HCT116 (cell line): ENCODE results near the gene RASAL2. TPM values are rescaled to one million over a fixed set of nuclear protein-coding genes. Genes with fewer than 3 reads are reported as not detected.

Experiments
- ATAC-seq: fragments of 200-7000 bp; cut with Tn5 transposase; 2 replicates; pipeline ENCODE4 v1.9.1; 2020; ENCODE audit warnings: mild to moderate bottlenecking, moderate library complexity
- BruUV-seq: library from RNA; stranded (reverse); fragments of 400-500 nt; replicated peaks from 2 replicates; lab custom pipeline; 2021; lab: Mats Ljungman, UMichigan
- CTCF ChIA-PET: fragments of 300-600 bp; sonication (Branson Sonifier 250); formaldehyde crosslinking; loops from one replicate; lab custom pipeline; 2021; ENCODE audit warnings: antibody characterized with exemption; lab: Charles Lee
- POLR2A ChIA-PET: fragments of 300-600, 350-600 bp; sonication (Branson Sonifier 250); formaldehyde crosslinking; loops from one replicate; lab custom pipeline; 2021; ENCODE audit warnings: antibody characterized with exemption; lab: Charles Lee
- RAD21 ChIA-PET, 2 experiments: fragments of 300-600 bp; sonication (Branson Sonifier 250); formaldehyde crosslinking; loops; one replicate each; lab custom pipeline; 2023; ENCODE audit warnings: low total read pairs in 2 of 2; ENCODE audit not compliant: uncharacterized antibody in 2 of 2, unreplicated experiment in 2 of 2, low non-redundant PET in 1 of 2; lab: Charles Lee
- DNase-seq: peaks from one replicate; pipeline ENCODE4 v3.0.0-alpha.2; 2010; ENCODE audit warnings: low read depth, low spot score
- H2AFZ ChIP-seq: fragments of 200-600 bp; shearing (Covaris generic), sonication (generic); 2 replicates; pipeline ENCODE4 v1.6.1; 2017; ENCODE audit warnings: low read depth, mixed run types, mixed read lengths, antibody characterized with exemption, low read length; ENCODE audit not compliant: poor library complexity, severe bottlenecking
- H3K27ac ChIP-seq: 2 replicates; pipeline ENCODE4 v1.5.1; 2012; ENCODE audit warnings: low read depth, low read length
- H3K27me3 ChIP-seq: fragments of 200-600 bp; sonication (generic); 2 replicates; pipeline ENCODE4 v1.6.1; 2016; ENCODE audit warnings: mixed run types, low read length, mixed read lengths; ENCODE audit not compliant: insufficient read depth
- H3K36me3 ChIP-seq, 2 experiments: fragments of 200-500 bp in 1 of 2; fragments of 200-600 bp in 1 of 2; sonication (Bioruptor generic) in 1 of 2; sonication (generic) in 1 of 2; 2 replicates each; pipeline versions ENCODE4 v1.5.1 to v1.6.1; 2014 to 2016; ENCODE audit warnings: low read length in 2 of 2, inconsistent platforms in 1 of 2, mixed read lengths in 1 of 2, mixed run types in 1 of 2; ENCODE audit not compliant: insufficient read depth in 2 of 2, control insufficient read depth in 1 of 2
- H3K4me1 ChIP-seq, 2 experiments: fragments of 200-600 bp in 1 of 2; sonication (generic) in 1 of 2; 2 replicates each; pipeline versions ENCODE4 v1.5.1 to v1.6.1; 2012 to 2017; ENCODE audit warnings: low read length in 2 of 2, inconsistent platforms in 1 of 2, mild to moderate bottlenecking in 1 of 2, mixed read lengths in 1 of 2, mixed run types in 1 of 2, moderate library complexity in 1 of 2; ENCODE audit not compliant: insufficient read depth in 2 of 2, control insufficient read depth in 1 of 2
- H3K4me2 ChIP-seq: fragments of 200-600 bp; sonication (generic); 2 replicates; pipeline ENCODE4 v1.6.1; 2017; ENCODE audit warnings: mixed run types, low read length, mixed read lengths
- H3K4me3 ChIP-seq, 2 experiments: fragments of 200-600 bp in 1 of 2; sonication (generic) in 1 of 2; replicated peaks in 1 of 2; 2 replicates each; pipeline ENCODE4 v1.5.1; 2011 to 2016; ENCODE audit warnings: low read length in 2 of 2, control low read depth in 1 of 2, low read depth in 1 of 2, mild to moderate bottlenecking in 1 of 2, mixed read lengths in 1 of 2, mixed run types in 1 of 2
- H3K79me2 ChIP-seq: fragments of 200-600 bp; sonication (generic); 2 replicates; pipeline ENCODE4 v1.6.1; 2017; ENCODE audit warnings: mild to moderate bottlenecking, mixed run types, low read length, moderate library complexity, mixed read lengths; ENCODE audit not compliant: insufficient read depth
- H3K9ac ChIP-seq: fragments of 200-600 bp; sonication (generic); 2 replicates; pipeline ENCODE4 v1.6.1; 2016; ENCODE audit warnings: low read length, mixed read lengths
- H3K9me2 ChIP-seq: fragments of 200-600 bp; sonication (generic), shearing (Covaris generic); 2 replicates; pipeline ENCODE4 v1.6.1; 2017; ENCODE audit warnings: mixed run types, mild to moderate bottlenecking, moderate library complexity; ENCODE audit not compliant: insufficient read depth
- H3K9me3 ChIP-seq, 2 experiments: fragments of 200-500 bp in 1 of 2; fragments of 200-600 bp in 1 of 2; sonication (Bioruptor generic) in 1 of 2; sonication (generic) in 1 of 2; 2 replicates each; pipeline ENCODE4 v1.6.1; 2014 to 2017; ENCODE audit warnings: low read length in 2 of 2, mixed read lengths in 2 of 2, inconsistent platforms in 1 of 2, low read depth in 1 of 2, mild to moderate bottlenecking in 1 of 2, mixed run types in 1 of 2, moderate library complexity in 1 of 2; ENCODE audit not compliant: control insufficient read depth in 1 of 2, insufficient read depth in 1 of 2
- H4K20me1 ChIP-seq: fragments of 200-600 bp; sonication (generic), shearing (Covaris generic); 2 replicates; pipeline ENCODE4 v1.6.1; 2017; ENCODE audit warnings: mixed run types, mild to moderate bottlenecking, moderate library complexity; ENCODE audit not compliant: insufficient read depth
- CBX3 ChIP-seq: IDR thresholded peaks from 2 replicates; pipeline ENCODE4 v1.6.1; 2012; ENCODE audit warnings: low read depth
- CEBPB ChIP-seq: IDR thresholded peaks from 2 replicates; pipeline ENCODE4 v1.6.1; 2012; ENCODE audit warnings: low read depth
- ELF1 ChIP-seq: IDR thresholded peaks from 2 replicates; pipeline ENCODE4 v1.6.1; 2012; ENCODE audit warnings: low read depth, borderline replicate concordance
- JUND ChIP-seq: IDR thresholded peaks from 2 replicates; pipeline ENCODE4 v1.6.1; 2012
- POLR2AphosphoS5 ChIP-seq: IDR thresholded peaks from 2 replicates; pipeline ENCODE4 v1.6.1; 2011; ENCODE audit warnings: mild to moderate bottlenecking, low read depth, low read length, moderate library complexity
- SIN3A ChIP-seq: IDR thresholded peaks from 2 replicates; pipeline ENCODE4 v1.6.1; 2012; ENCODE audit warnings: low read depth
- SP1 ChIP-seq: IDR thresholded peaks from 2 replicates; pipeline ENCODE4 v1.6.1; 2012; ENCODE audit warnings: low read depth
- ZFX ChIP-seq: fragments of 450-650 bp; IDR thresholded peaks from 2 replicates; pipeline ENCODE4 v1.6.1; 2017
- intact Hi-C: fragments of 100-400 bp; cut with micrococcal nuclease; formaldehyde crosslinking; loops from 2 replicates; pipeline ENCODE4 v1.10.0; 2022
- total RNA-seq: library from RNA; stranded (reverse); gene quantifications from one replicate; pipeline ENCODE4 v1.2.1, GENCODE V29; 2021; ENCODE audit not compliant: unreplicated experiment
- TF ChIP-seq, protein P1 (sequence below): IDR thresholded peaks from 2 replicates; pipeline ENCODE4 v1.6.1; 2012
- TF ChIP-seq, protein P2 (sequence below): IDR thresholded peaks from 2 replicates; pipeline ENCODE4 v1.6.1; 2012; ENCODE audit warnings: low read depth

RASAL2 gene
- total RNA-seq, 1 experiment from 2014 or later: 11.7 TPM

- CTCF ChIA-PET: interaction anchor here (3.0 kb wide), 1 partner anchor 8 kb away, joined by 15 read pairs; no protein-coding TSS in a partner anchor
- no peak for ATAC-seq
- BruUV-seq: no TSS peak
Observed at GRCh38 chr1:178493301-178493741, 399.4 kb downstream of the RASAL2 start.

DNA sequence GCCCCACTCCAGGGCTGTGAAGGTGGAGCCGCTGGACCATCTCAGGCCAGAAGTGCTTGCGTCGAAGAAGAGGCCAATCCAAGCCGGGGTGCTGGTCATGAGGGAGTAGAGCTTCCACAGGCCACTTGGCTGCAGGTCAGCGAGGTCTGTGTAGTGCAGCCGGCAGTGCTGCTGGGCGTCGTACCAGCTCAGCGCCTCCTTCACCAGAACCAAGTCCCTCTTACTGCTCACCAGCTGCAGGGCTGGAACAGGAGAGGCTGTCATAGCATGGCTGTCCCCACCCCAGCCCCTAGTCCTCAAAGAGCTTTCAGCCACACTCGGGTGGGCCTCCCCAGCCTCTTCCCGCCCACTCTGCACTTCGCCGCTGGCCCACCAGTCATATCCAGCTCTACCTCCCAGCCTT is 400.7 kb downstream of the RASAL2 start:
- Histone ChIP-seq H3K79me2 (no peaks in the 10 kb centered on the region), H2AFZ (no peak overlapping the region), H3K9ac (no peak overlapping the region), H3K36me3 (no peaks in the 10 kb centered on the region), H3K9me3 (no peaks in the 10 kb centered on the region), H3K4me1 (peaks cover 0 to 7% of the 10 kb centered on the region in 2 experiments; a peak in 1 of 4 replicates), H4K20me1 (no peaks in the 10 kb centered on the region), H3K4me3 (no peak overlapping the region), H3K27me3 (no peaks in the 10 kb centered on the region), H3K4me2 (no peak overlapping the region), H3K27ac (no peak overlapping the region), H3K9me2 (no peaks in the 10 kb centered on the region)
- DNase-seq (no peak), ATAC-seq (no peak)
- intact Hi-C loops: no loop called here
- CTCF ChIA-PET: no interaction called here
- POLR2A ChIA-PET: no interaction called here
- BruUV-seq: no TSS peak
- no peak for TF ChIP-seq CBX3
- no peak for TF ChIP-seq SIN3A
- TF ChIP-seq, protein P1, sequence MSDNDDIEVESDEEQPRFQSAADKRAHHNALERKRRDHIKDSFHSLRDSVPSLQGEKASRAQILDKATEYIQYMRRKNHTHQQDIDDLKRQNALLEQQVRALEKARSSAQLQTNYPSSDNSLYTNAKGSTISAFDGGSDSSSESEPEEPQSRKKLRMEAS: no peak
- TF ChIP-seq, protein P2, sequence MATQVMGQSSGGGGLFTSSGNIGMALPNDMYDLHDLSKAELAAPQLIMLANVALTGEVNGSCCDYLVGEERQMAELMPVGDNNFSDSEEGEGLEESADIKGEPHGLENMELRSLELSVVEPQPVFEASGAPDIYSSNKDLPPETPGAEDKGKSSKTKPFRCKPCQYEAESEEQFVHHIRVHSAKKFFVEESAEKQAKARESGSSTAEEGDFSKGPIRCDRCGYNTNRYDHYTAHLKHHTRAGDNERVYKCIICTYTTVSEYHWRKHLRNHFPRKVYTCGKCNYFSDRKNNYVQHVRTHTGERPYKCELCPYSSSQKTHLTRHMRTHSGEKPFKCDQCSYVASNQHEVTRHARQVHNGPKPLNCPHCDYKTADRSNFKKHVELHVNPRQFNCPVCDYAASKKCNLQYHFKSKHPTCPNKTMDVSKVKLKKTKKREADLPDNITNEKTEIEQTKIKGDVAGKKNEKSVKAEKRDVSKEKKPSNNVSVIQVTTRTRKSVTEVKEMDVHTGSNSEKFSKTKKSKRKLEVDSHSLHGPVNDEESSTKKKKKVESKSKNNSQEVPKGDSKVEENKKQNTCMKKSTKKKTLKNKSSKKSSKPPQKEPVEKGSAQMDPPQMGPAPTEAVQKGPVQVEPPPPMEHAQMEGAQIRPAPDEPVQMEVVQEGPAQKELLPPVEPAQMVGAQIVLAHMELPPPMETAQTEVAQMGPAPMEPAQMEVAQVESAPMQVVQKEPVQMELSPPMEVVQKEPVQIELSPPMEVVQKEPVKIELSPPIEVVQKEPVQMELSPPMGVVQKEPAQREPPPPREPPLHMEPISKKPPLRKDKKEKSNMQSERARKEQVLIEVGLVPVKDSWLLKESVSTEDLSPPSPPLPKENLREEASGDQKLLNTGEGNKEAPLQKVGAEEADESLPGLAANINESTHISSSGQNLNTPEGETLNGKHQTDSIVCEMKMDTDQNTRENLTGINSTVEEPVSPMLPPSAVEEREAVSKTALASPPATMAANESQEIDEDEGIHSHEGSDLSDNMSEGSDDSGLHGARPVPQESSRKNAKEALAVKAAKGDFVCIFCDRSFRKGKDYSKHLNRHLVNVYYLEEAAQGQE: no peak
- TF ChIP-seq ELF1: no peak
- TF ChIP-seq ZFX: no peak
- no peak for TF ChIP-seq CEBPB
- no peak for TF ChIP-seq POLR2AphosphoS5
- RAD21 ChIA-PET: no interaction called here

More at GRCh38 chr1:178493301-178493741, 399.4 kb downstream of the RASAL2 start:
- DNase-seq: no peak
- ChIA-PET RAD21 (no interaction called here), POLR2A (no interaction called here)
- no peaks in the 10 kb centered on the region for H3K79me2 ChIP-seq
- intact Hi-C loops: no loop called here
- no peak overlapping the region for H2AFZ ChIP-seq
- TF ChIP-seq ELF1 (no peak), SP1 (no peak), JUND (no peak)
- H3K27me3 ChIP-seq: no peaks in the 10 kb centered on the region
- no peak overlapping the region for H3K4me2 ChIP-seq
- H3K4me3 ChIP-seq: no peak overlapping the region
- no peaks in the 10 kb centered on the region for H3K4me1 ChIP-seq
- H3K9ac ChIP-seq: no peak overlapping the region
- H3K27ac ChIP-seq: no peak overlapping the region
- H3K36me3 ChIP-seq: no peaks in the 10 kb centered on the region
- H4K20me1 ChIP-seq: no peaks in the 10 kb centered on the region
- H3K9me3 ChIP-seq: no peaks in the 10 kb centered on the region
- no peaks in the 10 kb centered on the region for H3K9me2 ChIP-seq
